GM21825 (cell line): ENCODE measurements around the gene ST7.

Source experiments
- ATAC-seq: cut with Tn5 transposase; IDR thresholded peaks from one replicate; pipeline ENCODE4 v1.9.1; 2021; ENCODE audit warnings: mild to moderate bottlenecking, moderate library complexity; ENCODE audit not compliant: unreplicated experiment

ST7 gene

GRCh38 chr7:117048882-117049281, 95.6 kb downstream of the ST7 start:
- no peak for ATAC-seq

- no peak for ATAC-seq
Observed at GRCh38 chr7:117051808-117052207, 98.5 kb downstream of the ST7 start.

GRCh38 chr7:117053432-117053831, 100.1 kb downstream of the ST7 start:
- no peak for ATAC-seq

- no peak for ATAC-seq
Observed at GRCh38 chr7:117061751-117062150, 108.5 kb downstream of the ST7 start.

- ATAC-seq, result no peak
Observed at GRCh38 chr7:117062300-117062699, 109.0 kb downstream of the ST7 start.

- no peak for ATAC-seq
Observed at GRCh38 chr7:117064688-117065087, 111.4 kb downstream of the ST7 start.

- no peak for ATAC-seq
Observed at GRCh38 chr7:117065571-117066150, 112.4 kb downstream of the ST7 start.

GRCh38 chr7:117066668-117067067, 113.4 kb downstream of the ST7 start:
- ATAC-seq, result no peak

GRCh38 chr7:117067340-117067739, 114.0 kb downstream of the ST7 start:
- ATAC-seq, result no peak

- no peak for ATAC-seq
Observed at GRCh38 chr7:117068511-117069145, 115.3 kb downstream of the ST7 start.

GRCh38 chr7:117069379-117069778, 116.1 kb downstream of the ST7 start:
- ATAC-seq, result peak; percentile 41

GRCh38 chr7:117071551-117071950, 118.2 kb downstream of the ST7 start:
- no peak for ATAC-seq

- no peak for ATAC-seq
Observed at GRCh38 chr7:117072620-117073118, 119.4 kb downstream of the ST7 start.

GRCh38 chr7:117074378-117074777, 121.1 kb downstream of the ST7 start:
- no peak for ATAC-seq

GRCh38 chr7:117075934-117076333, 122.6 kb downstream of the ST7 start:
- ATAC-seq, result no peak

- ATAC-seq, result no peak
Observed at GRCh38 chr7:117076426-117076943, 123.2 kb downstream of the ST7 start.

- no peak for ATAC-seq
Observed at GRCh38 chr7:117077658-117078057, 124.4 kb downstream of the ST7 start.

GRCh38 chr7:117082647-117083046, 129.3 kb downstream of the ST7 start:
- no peak for ATAC-seq

GRCh38 chr7:117083648-117084047, 130.3 kb downstream of the ST7 start:
- ATAC-seq, result no peak

GRCh38 chr7:117084286-117084685, 131.0 kb downstream of the ST7 start:
- ATAC-seq, result no peak

GRCh38 chr7:117085275-117085674, 132.0 kb downstream of the ST7 start:
- no peak for ATAC-seq

- no peak for ATAC-seq
Observed at GRCh38 chr7:117085769-117086463, 132.6 kb downstream of the ST7 start.
